HG03280 (cell line): ENCODE results near the gene EPOP.

Experiments used
- ATAC-seq: cut with Tn5 transposase; IDR thresholded peaks from one replicate; pipeline ENCODE4 v1.9.1; 2021; ENCODE audit warnings: mild to moderate bottlenecking, moderate library complexity; ENCODE audit not compliant: unreplicated experiment

The EPOP gene

DNA sequence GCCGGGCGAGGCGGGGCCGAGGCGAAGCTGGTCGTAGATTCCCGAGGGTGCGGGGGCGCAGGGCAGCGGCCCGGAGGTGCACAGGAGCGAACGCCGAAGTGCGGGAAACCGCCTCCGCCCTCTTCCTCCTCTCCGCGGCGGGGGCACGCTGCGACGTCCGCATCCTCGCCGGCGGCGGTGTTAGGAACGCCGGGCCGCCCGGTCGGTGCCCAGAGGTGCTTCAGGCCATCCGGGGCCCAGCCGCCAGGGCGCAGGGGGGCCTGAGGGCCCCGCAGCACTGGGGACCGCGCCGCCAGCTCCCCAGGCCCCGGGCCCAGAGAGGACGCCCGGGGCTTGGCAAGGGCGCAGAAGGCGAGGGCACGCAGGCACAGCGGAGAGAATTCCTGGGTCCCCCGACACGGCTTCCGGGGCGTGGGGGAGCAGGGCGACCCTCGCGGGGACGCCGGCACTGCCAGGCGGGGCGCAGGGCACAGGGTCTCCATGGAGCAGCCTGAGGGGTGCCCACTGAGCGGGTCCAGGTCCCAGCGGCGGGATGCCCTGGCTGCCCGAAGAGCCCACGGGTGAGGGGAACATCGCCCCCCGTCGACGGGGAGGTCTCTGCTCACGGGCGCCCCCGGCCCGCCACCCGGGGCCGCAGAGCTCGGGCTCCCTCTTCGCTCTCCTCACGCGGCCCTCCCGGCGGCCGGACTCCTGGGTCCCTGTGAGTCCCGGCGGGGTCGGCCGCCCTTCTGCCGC lies 576 bp downstream of the EPOP start:
- ATAC-seq = peak; percentile 24

DNA sequence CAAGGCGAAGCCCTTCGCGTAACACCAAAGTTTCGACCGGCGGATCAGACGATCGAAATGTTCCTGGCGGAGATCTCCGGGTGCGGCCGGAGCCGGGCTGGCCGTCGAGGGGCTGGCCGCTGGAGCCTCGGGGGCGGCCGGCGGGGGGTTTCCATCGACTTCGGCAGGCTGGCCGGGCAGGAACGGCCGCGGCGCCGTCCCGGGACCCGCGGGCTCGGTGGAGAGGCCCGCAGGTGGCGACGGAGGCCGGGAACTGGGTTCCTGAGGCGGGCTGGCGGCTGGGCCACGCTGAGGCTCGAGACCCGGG lies 1.1 kb downstream of the EPOP start:
- ATAC-seq = no peak

GRCh38 chr17:38672788-38673706 lies 1.7 kb downstream of the EPOP start:
- ATAC-seq = no peak

DNA sequence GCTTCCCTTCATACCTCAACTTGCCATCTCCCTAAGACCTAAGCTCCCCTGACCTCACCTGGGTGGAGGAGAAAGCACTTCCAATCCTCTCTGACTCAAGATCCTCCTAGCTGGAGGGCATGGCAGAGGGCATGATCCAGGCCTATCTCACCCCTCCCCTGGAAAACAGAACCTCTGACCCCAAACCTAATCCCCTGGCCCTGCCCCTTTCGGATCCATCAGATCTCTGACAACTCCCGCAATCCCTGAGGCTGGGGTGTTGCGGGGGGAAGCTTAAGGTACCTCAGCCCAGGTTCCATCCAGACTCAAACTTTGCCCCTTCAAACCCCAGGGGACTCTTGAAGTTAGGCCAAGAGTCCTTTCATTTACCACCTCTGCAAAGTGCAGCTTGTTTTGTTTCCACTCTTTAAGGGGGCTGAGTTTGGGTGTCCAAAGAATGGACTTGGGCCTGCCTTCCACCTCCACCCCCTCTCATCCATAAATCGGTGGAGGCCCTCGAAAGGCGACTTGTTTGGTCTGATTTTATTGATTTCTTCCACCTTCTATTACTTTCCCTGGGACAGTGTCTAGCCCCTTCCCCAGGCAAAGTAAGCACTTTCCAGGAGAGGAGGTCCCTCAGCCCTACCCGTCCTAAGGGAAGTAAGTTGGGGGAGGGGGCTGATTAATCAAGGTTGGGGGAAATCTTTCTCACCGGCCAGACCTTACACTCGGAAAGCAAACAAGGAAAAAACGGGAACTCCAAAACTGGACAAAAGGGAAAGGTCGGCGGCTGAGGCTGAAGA lies 2.6 kb downstream of the EPOP start:
- ATAC-seq = no peak

- no peak for ATAC-seq
These were observed 5.2 kb downstream of the EPOP start for GRCh38 chr17:38669520-38669919.

DNA sequence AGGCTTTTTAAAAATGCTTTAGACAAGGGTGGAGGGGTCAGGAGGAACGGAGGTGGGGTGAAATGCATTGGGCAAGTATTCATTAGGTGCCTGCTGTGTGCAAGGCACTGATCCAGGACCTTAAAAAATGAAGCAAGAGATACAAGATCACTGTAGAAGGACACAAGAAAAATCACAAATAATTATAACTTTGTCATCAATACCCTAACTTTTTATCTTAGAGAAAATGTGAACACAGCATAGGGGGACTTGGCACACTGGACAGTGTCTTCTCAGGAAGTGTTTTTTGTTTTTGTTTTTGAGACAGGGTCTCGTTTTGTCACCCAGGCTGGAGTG lies 7.0 kb downstream of the EPOP start:
- ATAC-seq = no peak

- ATAC-seq = no peak
These were observed 7.5 kb downstream of the EPOP start for GRCh38 chr17:38667099-38667786.

DNA sequence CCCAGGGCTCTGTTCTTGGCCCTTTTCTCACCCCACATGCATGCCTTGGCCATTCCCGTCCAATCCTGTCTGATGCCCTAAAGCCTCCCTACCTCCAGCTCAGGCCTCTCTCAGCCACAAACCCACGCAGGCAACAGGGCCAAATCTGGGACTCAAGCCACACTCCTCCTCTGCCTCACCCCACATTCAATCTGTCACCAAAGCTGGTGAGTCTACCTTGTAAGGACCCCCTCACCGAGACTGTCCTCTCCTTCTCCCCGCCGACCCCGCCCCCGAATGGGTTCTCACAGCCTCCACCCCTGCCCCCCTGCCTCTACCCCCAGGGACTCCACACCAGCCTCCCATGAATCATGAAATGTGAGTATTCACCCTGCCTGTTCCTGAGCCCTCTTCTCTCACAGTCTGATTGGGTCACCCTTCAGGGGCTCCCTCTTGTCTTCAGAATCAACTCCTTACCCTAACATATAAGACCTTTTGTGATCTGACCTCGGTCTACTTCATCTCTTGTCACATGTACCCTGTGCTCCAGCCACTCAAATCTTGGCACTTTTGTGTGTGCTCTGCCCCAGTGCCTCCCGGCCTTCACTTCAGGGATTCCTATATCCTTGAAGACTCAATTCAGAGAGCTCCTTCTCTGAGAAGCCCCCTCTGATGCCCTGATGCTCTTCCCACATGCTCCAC lies 10.7 kb downstream of the EPOP start:
- no peak for ATAC-seq

DNA sequence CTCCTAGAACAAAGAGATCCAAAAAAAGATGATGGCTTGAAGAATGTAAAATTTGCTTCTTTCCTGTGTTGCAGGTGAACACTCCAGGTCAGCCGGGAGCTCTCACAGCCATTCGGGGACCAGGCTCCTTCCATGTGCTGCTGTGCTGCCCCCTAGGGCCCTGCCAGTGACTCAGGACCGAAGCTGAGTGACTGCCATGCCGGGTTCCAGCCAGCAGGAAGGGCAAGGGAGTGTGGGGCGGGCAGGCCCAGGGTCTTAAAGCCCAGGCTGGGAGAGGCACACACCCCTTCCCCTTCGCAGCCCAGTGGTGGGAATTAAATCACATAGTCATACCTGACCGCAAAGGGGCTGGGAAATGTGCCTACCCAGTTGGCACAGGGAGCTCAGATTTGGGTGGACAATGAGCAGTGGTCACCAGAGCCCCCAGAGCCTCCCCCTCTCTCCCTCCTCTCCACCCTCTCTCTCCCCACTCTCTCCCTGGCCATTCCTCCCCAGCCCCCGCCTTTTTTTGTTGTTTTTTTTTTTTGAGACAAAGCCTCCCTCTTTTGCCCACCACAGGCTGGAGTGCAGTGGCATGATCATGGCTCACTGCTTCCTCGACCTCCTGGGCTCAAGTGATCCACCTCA lies 11.5 kb downstream of the EPOP start:
- ATAC-seq = peak; percentile 57

- ATAC-seq = no peak
These were observed 14.4 kb downstream of the EPOP start for GRCh38 chr17:38660097-38661025.

GRCh38 chr17:38659415-38659814 lies 15.3 kb downstream of the EPOP start:
- no peak for ATAC-seq

GRCh38 chr17:38658741-38659345 lies 15.9 kb downstream of the EPOP start:
- no peak for ATAC-seq

- no peak for ATAC-seq
These were observed 16.7 kb downstream of the EPOP start for GRCh38 chr17:38657824-38658740.

- no peak for ATAC-seq
These were observed 17.6 kb downstream of the EPOP start for GRCh38 chr17:38656959-38657823.

- no peak for ATAC-seq
These were observed 20.1 kb downstream of the EPOP start for GRCh38 chr17:38654411-38655398.
